Right lobe of liver (tissue), 6 donors: ENCODE measurements around the gene KIF13A. TPM values are rescaled to one million over a fixed set of nuclear protein-coding genes. Genes with fewer than 3 reads are reported as not detected.

Experiments
- ATAC-seq, 4 donors: fragments of 200-7000 bp; cut with Tn5 transposase; one replicate each; pipeline ENCODE4 v1.9.1; 2020; ENCODE audit warnings: mild to moderate bottlenecking in 4 of 4, moderate library complexity in 4 of 4
- DNase-seq, 3 donors: peaks; one replicate each; pipeline ENCODE4 v3.0.0-alpha.2; 2020
- H3K27ac ChIP-seq, 3 donors: fragments of 200-600 bp; one replicate each; pipeline ENCODE4 v1.8.0; 2022
- H3K27me3 ChIP-seq, 2 donors: fragments of 200-600 bp; one replicate each; pipeline ENCODE4 v1.8.0; 2022
- H3K36me3 ChIP-seq, 4 donors: fragments of 200-600 bp; sonication (generic) in 1 of 4; one replicate each; pipeline versions ENCODE4 v1.5.1 to v1.8.0; 2017 to 2022; ENCODE audit warnings: control low read depth in 1 of 4
- H3K4me1 ChIP-seq, 4 donors: fragments of 200-600 bp; sonication (generic) in 1 of 4; one replicate each; pipeline versions ENCODE4 v1.5.1 to v1.8.0; 2017 to 2022; ENCODE audit warnings: control low read depth in 1 of 4
- H3K4me3 ChIP-seq, 3 donors: fragments of 200-600 bp; one replicate each; pipeline ENCODE4 v1.8.0; 2022
- H3K9me3 ChIP-seq, 4 donors: fragments of 200-600 bp; sonication (generic) in 1 of 4; one replicate each; pipeline versions ENCODE4 v1.5.1 to v1.8.0; 2017 to 2022; ENCODE audit warnings: control low read depth in 1 of 4
- POLR2A ChIP-seq: fragments of 450-650 bp; IDR thresholded peaks from one replicate; pipeline ENCODE4 v1.6.1; 2017; ENCODE audit warnings: antibody characterized with exemption, mild to moderate bottlenecking
- WGBS: methylation state at CpG from one replicate; pipeline ENCODE4 v1.1.6; 2018; ENCODE audit warnings: low coverage, low lambda C conversion rate; ENCODE audit not compliant: insufficient coverage; ENCODE audit errors: missing lambda C conversion rate; 5-methylcytosine and 5-hydroxymethylcytosine counted together
- intact Hi-C, 2 donors: fragments of 100-400 bp; cut with DNase I; formaldehyde crosslinking; loops; one replicate each; pipeline versions ENCODE4 v1.11.2 to v1.14.1; 2022
- total RNA-seq, 6 experiments: library from RNA; depleted of rRNA in 2 of 6; stranded (reverse); fragments of >200 nt in 2 of 6; fragmentation: NEBNext Ultra II Directional in 3 of 6; extraction: Animal tissue kit (Norgen Biotek cat#: 25700) in 3 of 6; gene quantifications; one replicate each; pipeline versions ENCODE4 v1.1.0 to v1.2.4, GENCODE V29; 2016 to 2023
- TF ChIP-seq, protein P1 (sequence below), 4 donors: fragments of 200-600 bp in 3 of 4; fragments of 450-650 bp in 1 of 4; IDR thresholded peaks; one replicate each; pipeline versions ENCODE4 v1.5.1 to v1.8.0; 2016 to 2022; ENCODE audit warnings: antibody characterized with exemption in 4 of 4, mild to moderate bottlenecking in 2 of 4
- donor health status: DM: no; HTN: yes; CAD: no.
- donor health status: DM: no; HTN: no; CAD: no.
- donor health status: DM: no; HTN: no; CAD: no.
- donor health status: DM: no; HTN: yes; CAD: no.
- donor health status: DM: no; HTN: yes; CAD: no.

KIF13A gene
- total RNA-seq, 6 experiments from 2014 or later: 17.7 to 19.4 (median 18.4) TPM

DNA sequence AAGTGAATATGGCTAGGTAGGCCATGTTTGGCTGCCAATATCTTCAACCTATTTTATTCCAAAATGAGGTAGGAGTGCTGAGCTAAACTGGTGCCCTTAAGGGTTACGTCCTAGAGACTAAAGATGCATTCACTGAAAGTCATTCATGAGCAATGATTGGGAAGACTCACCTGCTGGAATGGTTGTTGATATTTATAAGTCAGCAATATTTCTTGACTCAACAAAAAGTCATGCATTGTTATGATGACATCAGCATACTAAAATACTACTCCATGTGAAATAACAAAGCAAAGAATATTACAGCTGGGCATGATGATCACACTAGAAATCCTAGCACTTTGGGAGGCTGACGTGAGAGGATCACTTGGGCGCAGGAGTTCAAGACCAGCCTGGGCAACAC lies 263.1 kb downstream of the KIF13A start:
- ATAC-seq: no peak
- no peak for TF ChIP-seq POLR2A
- TF ChIP-seq, protein P1, sequence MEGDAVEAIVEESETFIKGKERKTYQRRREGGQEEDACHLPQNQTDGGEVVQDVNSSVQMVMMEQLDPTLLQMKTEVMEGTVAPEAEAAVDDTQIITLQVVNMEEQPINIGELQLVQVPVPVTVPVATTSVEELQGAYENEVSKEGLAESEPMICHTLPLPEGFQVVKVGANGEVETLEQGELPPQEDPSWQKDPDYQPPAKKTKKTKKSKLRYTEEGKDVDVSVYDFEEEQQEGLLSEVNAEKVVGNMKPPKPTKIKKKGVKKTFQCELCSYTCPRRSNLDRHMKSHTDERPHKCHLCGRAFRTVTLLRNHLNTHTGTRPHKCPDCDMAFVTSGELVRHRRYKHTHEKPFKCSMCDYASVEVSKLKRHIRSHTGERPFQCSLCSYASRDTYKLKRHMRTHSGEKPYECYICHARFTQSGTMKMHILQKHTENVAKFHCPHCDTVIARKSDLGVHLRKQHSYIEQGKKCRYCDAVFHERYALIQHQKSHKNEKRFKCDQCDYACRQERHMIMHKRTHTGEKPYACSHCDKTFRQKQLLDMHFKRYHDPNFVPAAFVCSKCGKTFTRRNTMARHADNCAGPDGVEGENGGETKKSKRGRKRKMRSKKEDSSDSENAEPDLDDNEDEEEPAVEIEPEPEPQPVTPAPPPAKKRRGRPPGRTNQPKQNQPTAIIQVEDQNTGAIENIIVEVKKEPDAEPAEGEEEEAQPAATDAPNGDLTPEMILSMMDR (IDR thresholded peaks at IDR 0.05): no peak
- intact Hi-C loops: no loop called here

DNA sequence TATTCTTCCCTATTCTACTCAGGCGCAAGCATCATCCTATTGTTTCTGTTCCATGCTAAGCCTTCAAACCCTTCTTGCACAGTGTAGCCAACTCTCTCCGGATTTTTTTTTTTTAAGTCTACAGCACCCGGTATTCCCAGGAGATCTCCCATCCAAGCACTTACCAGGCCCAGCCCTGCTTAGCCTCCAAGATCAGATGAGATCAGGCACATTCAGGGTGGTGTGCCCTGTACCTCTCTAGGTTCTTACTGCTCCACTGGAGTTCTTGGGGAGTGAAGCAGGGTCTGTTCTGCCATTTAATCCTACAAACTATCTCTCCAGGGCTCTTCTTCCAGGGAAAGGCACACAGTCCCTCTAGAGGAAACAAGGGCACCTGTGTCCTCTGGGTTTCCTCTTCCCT lies 265.8 kb downstream of the KIF13A start:
- no peak for ATAC-seq
- Histone ChIP-seq H3K36me3 (no peaks in the 10 kb centered on the region), H3K4me1 (no peaks in the 10 kb centered on the region), H3K4me3 (no peak overlapping the region), H3K27me3 (no peaks in the 10 kb centered on the region), H3K27ac (no peak overlapping the region), H3K9me3 (no peaks in the 10 kb centered on the region)
- TF ChIP-seq, protein P1 (IDR thresholded peaks at IDR 0.05): no peak
- TF ChIP-seq POLR2A: no peak
- no peak for DNase-seq
- WGBS: 61% methylated on average over 2 of the region's 3 CpGs
- intact Hi-C loops: no loop called here

More for the DNA sequence above, 263.1 kb downstream of the KIF13A start:
- no peak overlapping the region for H3K4me3 ChIP-seq
- no peaks in the 10 kb centered on the region for H3K9me3 ChIP-seq
- H3K27me3 ChIP-seq: no peaks in the 10 kb centered on the region
- no peaks in the 10 kb centered on the region for H3K4me1 ChIP-seq
- no peaks in the 10 kb centered on the region for H3K36me3 ChIP-seq
- WGBS: 94% methylated on average over 3 of the region's 3 CpGs
- DNase-seq: no peak
- no peak overlapping the region for H3K27ac ChIP-seq

DNA sequence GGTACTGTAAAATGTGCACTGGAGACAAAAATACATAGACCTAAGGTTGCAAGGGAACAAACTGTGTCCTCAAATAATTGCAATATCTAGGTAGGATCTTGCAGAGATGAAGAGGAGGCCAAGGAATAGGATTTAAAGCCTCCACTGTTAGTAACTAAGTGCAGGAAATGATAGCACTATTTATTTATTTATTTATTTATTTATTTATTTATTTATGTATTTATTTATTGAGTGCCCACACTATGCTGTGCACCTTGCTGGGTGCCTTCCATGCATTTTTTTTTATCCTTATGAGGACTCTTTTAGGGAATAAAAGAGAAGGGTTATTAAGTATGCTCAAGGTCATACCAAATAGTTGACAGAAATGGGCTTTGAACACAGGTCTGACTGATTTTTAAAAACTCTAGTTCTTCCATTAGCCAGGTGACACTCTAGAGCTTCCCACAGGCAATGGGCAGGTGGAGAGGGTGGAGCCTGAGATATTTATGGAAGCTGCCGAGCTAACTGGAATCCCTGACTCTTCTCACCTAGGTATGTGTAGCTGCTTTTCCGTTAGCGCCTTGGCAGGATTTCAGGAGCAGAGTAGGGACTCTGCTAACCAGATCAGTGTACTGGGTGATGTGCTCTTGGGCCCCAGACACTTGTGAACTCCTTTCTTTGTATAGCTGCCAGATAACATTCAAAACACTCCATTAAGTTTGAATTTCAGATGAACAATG lies 268.0 kb downstream of the KIF13A start:
- 50% methylated on average over 3 of the region's 3 CpGs for WGBS
- intact Hi-C loops: no loop called here
- Histone ChIP-seq H3K4me1 (no peaks in the 10 kb centered on the region), H3K27me3 (no peaks in the 10 kb centered on the region), H3K36me3 (no peaks in the 10 kb centered on the region), H3K4me3 (no peak overlapping the region), H3K27ac (no peak overlapping the region), H3K9me3 (no peaks in the 10 kb centered on the region)
- DNase-seq (no peak), ATAC-seq (no peak)
- TF ChIP-seq, protein P1 (IDR thresholded peaks at IDR 0.05): no peak
- TF ChIP-seq POLR2A: no peak

DNA sequence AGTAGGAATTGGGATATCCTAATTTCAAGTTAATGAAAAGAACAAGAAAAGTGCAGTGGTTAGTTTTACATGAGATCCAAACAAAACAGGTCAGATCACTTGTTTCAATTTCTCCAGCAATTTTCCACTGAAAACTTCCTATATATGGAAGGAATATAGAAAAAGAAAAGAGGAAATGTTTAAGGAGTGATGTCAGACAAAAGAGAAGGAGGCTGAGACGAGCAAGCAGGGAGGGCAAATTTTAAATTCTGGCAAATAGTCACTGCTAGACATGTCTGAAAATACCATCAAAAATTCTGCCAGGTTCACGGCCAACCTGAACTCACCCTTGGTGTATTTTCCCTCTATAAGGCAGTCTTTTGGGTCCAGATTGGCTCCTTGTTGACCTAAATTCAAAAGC lies 271.2 kb downstream of the KIF13A start:
- intact Hi-C loops: no loop called here
- Histone ChIP-seq H3K36me3 (no peaks in the 10 kb centered on the region), H3K4me3 (no peak overlapping the region), H3K9me3 (no peaks in the 10 kb centered on the region), H3K4me1 (no peaks in the 10 kb centered on the region), H3K27ac (no peak overlapping the region), H3K27me3 (no peaks in the 10 kb centered on the region)
- 42% methylated on average over 2 of the region's 2 CpGs for WGBS
- TF ChIP-seq, protein P1 (IDR thresholded peaks at IDR 0.05): no peak
- TF ChIP-seq POLR2A: no peak
- no peak for DNase-seq
- no peak for ATAC-seq
